ENCODE measurements around the gene PARD3B.

PARD3B gene

DNA sequence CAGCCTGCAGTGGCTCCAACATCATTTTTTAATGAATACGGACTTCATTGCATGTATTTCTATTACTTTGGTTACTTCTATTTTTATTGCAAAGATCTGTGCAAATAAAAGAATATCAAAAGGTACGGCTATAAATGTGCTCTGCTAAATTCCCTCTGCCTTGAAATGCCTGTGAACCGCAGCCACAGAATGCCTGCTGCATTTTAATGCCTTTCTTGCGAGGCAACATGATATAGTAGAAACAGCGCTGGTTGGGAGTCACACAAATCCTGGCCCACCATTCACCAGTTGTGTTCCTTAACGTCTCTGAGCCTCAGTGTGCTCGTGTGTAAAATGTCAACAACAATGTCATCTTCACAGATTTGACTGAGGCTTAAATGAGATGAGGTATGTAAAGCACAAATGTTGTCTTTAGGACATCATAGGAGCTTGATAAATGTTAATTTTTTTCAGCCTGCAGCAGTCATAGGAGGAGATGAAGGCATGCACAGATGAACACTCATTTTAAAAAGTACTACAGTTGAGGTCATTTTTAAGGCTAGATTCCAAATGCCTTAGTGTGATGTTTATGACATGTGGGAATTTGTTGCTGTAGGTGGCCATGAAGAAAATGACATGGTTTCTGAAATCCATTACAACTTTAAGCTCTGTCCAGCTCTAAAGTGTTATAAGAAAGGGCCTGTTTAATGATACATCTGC is 949.4 kb downstream of the PARD3B start:
- DNase-seq (ENCODE audit: low read depth in 1 of 2, low spot score in 1 of 2): no peak
- TF ChIP-seq JUND (IDR thresholded peaks at IDR 0.05; ENCODE audit: low read depth): no peak
- in situ Hi-C loops (cut with HindIII; ENCODE audit: low pct_unique_long_range_greater_than_20kb, low sequenced_read_pairs): no loop called here

DNA sequence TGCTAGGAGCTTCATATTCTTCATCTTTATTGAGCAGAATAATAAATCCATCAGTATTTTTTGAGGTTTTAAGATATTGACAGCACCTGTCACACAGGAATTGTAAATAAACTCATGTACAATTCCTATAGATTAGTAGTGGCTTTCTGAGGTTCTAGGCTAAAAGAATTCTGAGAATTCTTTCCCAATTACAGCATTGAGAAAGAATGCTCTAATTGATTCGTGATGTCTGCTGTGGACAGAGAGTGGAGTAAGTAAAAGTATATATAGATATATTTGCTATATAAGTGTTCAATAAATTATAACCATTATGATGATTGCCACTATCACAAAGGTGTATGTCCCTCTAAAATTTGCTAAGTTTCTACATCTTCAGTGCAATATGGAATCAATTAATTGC is 950.5 kb downstream of the PARD3B start:
- in situ Hi-C loops (cut with HindIII; ENCODE audit: low pct_unique_long_range_greater_than_20kb, low sequenced_read_pairs): no loop called here
- no peak for TF ChIP-seq JUND (IDR thresholded peaks at IDR 0.05; ENCODE audit: low read depth)
- DNase-seq (ENCODE audit: low read depth in 1 of 2, low spot score in 1 of 2): no peak

DNA sequence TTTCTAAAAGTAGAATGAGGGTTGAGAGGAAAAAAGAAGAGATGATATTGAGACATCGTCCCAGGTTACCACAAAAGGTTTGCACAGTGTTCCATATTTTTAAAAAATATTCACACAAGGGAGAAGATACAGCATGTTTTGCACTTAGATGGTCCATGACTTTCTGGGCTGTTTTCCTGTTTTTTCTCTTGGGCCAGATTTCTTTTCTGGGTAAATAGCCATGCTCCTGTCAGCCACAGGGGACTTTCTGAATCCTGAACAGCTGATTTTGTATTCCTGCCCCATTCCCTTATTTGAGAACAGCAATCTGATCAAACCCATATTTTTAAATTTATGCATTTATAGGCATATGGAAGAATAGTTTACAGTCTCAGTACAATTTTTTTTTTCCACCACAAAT is 951.1 kb downstream of the PARD3B start:
- in situ Hi-C loops (cut with HindIII; ENCODE audit: low pct_unique_long_range_greater_than_20kb, low sequenced_read_pairs): no loop called here
- no peak for TF ChIP-seq JUND (IDR thresholded peaks at IDR 0.05; ENCODE audit: low read depth)
- no peak for DNase-seq (ENCODE audit: low read depth in 1 of 2, low spot score in 1 of 2)

DNA sequence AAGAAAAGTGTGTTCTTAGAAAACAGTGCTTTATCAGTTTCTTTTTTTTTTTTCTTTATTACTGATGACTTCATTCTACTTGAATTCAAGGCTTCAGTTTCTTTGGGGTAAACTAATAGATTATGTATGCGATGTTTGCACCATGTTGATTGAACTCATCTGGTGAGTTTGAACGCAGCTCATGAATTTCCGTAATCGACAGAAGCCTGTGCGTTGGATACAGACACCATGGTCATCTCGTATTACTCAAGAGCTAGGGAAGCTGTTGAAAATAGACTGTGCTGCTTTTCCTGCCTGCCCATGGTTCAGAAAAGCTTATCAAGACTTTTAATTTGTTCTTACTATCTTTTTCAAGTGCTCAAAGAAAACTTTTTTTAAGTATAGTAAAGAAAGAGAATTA is 951.5 kb downstream of the PARD3B start:
- DNase-seq (ENCODE audit: low read depth in 1 of 2, low spot score in 1 of 2): no peak
- in situ Hi-C loops (cut with HindIII; ENCODE audit: low pct_unique_long_range_greater_than_20kb, low sequenced_read_pairs): no loop called here
- TF ChIP-seq JUND (IDR thresholded peaks at IDR 0.05; ENCODE audit: low read depth): no peak

DNA sequence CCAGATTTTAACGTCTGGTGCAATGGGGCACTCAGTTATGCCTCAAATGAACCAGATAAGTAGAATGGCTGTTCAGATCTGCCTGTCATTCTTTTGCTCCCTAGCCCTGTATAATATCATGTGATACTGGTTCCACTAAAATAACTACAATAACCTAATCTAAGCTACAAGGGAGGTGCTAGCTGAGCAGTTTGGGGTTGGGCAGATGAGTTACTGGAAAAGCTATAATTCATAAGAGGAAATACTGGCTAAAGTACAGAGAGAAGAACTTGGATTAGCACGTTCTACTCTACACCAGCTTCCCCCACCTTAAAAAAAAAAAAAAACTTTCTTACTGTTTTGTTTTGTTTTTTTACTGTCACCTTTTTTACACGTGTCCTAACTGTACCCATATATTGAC is 953.7 kb downstream of the PARD3B start:
- no peak for DNase-seq (ENCODE audit: low read depth in 1 of 2, low spot score in 1 of 2)
- in situ Hi-C loops (cut with HindIII; ENCODE audit: low pct_unique_long_range_greater_than_20kb, low sequenced_read_pairs): no loop called here
- TF ChIP-seq JUND (IDR thresholded peaks at IDR 0.05; ENCODE audit: low read depth): no peak

DNA sequence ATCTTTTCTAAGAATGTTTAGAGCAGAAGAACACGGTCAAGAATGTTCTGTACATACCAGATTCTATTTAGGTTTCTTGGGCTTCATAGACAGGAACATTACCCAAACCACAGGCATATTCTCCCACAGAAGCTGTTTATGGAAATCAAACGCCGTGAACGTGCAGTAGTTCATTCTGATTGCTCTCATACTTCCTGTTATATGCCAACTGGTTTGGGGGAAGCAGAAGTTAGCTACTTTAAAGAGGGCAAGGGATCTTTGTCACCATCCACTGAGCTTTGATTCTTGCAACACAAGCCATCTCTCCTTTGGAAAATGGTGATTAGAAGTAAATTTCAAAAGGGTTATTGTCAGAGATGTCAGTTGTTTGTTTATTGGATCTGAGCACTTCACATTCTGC is 954.8 kb downstream of the PARD3B start:
- in situ Hi-C loops (cut with HindIII; ENCODE audit: low pct_unique_long_range_greater_than_20kb, low sequenced_read_pairs): no loop called here
- no peak for DNase-seq (ENCODE audit: low read depth in 1 of 2, low spot score in 1 of 2)
- TF ChIP-seq JUND (IDR thresholded peaks at IDR 0.05; ENCODE audit: low read depth): no peak

DNA sequence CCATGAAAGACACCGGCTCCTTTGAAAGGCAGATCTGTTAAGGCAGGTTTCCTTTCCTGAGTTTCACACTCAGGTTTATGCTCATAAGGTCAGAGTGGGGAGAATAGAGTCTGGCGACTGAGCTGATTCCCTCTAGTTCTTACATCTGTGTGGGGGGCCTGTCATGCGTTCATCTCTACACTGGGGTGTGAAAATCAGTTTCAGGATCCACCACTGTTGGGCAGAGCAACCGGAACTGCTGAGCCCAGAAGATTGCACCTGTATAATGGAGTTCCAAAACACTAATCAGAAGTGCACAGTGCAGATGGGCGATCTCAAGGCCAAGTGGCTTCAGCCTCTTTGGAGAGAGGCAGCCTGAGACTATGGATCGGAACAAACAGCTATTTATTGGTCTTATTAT is 955.7 kb downstream of the PARD3B start:
- no peak for DNase-seq (ENCODE audit: low read depth in 1 of 2, low spot score in 1 of 2)
- in situ Hi-C loops (cut with HindIII; ENCODE audit: low pct_unique_long_range_greater_than_20kb, low sequenced_read_pairs): no loop called here
- TF ChIP-seq JUND (IDR thresholded peaks at IDR 0.05; ENCODE audit: low read depth): no peak

DNA sequence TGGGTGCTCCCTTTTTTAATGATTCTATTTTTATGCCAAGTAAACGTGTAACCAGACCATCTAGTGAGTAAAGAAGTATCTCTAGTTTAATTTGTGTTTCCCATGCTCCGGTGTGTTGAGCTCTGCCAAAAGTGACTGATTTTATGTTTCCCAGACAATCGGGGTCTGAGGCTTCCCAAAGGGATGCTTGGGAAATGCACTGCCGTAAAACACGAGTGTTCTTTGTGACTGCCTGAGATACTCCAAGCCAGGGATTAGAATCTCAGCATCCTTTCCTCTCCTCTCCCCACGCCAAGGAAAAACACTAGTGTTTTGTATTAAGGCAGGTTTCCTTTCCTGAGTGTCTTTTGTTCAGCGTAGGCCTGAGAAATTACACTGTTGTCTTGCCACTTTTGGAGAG is 956.6 kb downstream of the PARD3B start:
- in situ Hi-C loops (cut with HindIII; ENCODE audit: low pct_unique_long_range_greater_than_20kb, low sequenced_read_pairs): no loop called here
- no peak for TF ChIP-seq JUND (IDR thresholded peaks at IDR 0.05; ENCODE audit: low read depth)
- no peak for DNase-seq (ENCODE audit: low read depth in 1 of 2, low spot score in 1 of 2)

DNA sequence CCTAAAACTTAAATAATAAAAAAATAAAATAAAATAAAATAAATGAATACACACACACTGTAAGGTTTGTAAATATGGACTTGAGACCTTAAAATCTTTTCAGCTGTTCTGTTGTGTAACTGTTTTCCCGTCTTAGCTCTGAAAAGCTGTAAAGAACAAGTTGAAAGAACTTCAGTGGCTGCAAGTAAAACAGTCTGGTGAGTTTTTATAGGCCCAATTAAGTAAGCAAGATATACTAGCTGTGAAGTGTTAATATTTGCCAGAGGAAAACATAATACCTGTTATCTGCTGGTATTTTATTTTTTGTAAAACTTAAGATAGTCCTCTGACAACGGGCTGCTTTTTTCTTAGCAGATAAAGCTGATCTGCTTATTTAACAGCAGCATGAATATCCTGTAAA is 960.1 kb downstream of the PARD3B start:
- no peak for DNase-seq (ENCODE audit: low read depth in 1 of 2, low spot score in 1 of 2)
- no peak for TF ChIP-seq JUND (IDR thresholded peaks at IDR 0.05; ENCODE audit: low read depth)
- in situ Hi-C loops (cut with HindIII; ENCODE audit: low pct_unique_long_range_greater_than_20kb, low sequenced_read_pairs): no loop called here

DNA sequence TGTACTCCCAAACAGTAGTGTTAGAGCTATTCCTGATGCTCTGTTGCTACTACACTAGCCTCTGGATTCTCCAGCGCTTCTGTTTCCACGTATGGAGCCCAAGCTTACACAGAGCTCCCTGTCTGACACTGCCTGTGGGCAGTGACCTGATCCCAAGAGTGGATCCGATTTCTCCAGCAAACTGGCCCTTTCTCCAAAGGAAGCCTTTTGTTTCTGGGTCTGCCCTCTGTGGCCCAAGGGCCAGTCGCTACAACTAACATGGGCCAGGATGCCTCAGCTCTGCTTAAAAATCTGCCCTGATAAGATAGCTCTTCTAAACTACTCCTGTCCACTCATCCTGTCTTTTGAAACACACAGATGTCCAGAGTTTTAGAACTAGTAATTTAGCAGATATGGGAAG is 964.4 kb downstream of the PARD3B start:
- no peak for DNase-seq (ENCODE audit: low read depth in 1 of 2, low spot score in 1 of 2)
- TF ChIP-seq JUND (IDR thresholded peaks at IDR 0.05; ENCODE audit: low read depth): no peak
- in situ Hi-C loops (cut with HindIII; ENCODE audit: low pct_unique_long_range_greater_than_20kb, low sequenced_read_pairs): no loop called here

DNA sequence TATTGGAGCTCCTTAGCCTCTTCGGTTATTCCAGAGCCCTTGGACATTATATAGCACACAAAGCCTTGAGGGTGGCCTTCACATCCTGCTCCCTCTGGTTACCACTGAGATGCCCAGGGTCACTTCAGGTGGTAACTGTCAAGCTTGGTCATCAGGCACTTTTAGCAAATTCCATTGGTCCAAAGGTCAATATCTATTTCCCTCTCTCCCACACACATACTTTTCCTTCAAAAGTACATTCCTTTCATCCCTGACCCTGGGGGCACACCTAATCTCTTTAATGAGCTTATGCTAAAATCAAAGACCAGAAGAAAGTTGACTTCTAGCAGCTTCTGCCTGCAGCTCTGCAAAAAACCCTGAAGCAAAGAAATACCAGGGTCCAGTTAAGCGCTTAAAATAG is 965.1 kb downstream of the PARD3B start:
- in situ Hi-C loops (cut with HindIII; ENCODE audit: low pct_unique_long_range_greater_than_20kb, low sequenced_read_pairs): no loop called here
- no peak for DNase-seq (ENCODE audit: low read depth in 1 of 2, low spot score in 1 of 2)
- no peak for TF ChIP-seq JUND (IDR thresholded peaks at IDR 0.05; ENCODE audit: low read depth)

DNA sequence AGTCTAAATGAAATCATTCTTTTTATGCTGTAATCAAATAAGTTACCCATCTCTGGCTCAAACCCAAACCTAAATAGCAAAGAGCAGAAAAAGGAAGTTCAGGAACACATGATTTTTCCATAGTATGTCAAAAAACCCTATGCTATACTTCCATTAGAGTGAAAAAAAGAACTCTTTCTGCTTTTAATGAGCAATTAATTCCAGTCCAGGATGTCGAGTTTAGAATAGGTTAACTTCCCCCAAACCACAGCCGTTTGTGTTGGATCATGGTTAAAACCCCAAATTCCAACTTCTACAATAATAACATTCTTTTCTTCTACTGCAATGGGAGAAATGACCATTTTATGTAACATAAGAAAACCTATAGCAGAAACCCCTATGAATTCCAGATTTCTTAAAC is 965.9 kb downstream of the PARD3B start:
- TF ChIP-seq JUND (IDR thresholded peaks at IDR 0.05; ENCODE audit: low read depth): no peak
- in situ Hi-C loops (cut with HindIII; ENCODE audit: low pct_unique_long_range_greater_than_20kb, low sequenced_read_pairs): no loop called here
- DNase-seq (ENCODE audit: low read depth in 1 of 2, low spot score in 1 of 2): no peak

DNA sequence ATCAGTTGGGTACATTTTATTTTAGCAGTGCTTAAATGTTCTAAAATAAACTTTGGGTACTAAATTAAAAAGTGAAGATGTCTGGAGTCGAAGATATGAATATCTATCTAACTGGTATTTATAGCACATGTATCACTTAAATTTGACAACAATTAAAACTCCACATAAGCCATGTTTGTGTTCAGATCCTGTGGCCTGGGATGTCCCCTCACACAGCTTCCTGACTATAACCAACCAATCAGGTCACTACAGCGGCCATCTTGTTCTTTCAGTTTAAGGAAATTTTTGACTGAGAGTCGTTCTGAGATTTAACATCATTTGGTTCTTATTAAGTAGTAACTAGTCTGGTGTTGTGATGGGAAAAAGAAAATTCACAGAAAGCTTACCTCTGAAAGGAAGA is 966.4 kb downstream of the PARD3B start:
- TF ChIP-seq JUND (IDR thresholded peaks at IDR 0.05; ENCODE audit: low read depth): no peak
- no peak for DNase-seq (ENCODE audit: low read depth in 1 of 2, low spot score in 1 of 2)
- in situ Hi-C loops (cut with HindIII; ENCODE audit: low pct_unique_long_range_greater_than_20kb, low sequenced_read_pairs): no loop called here

DNA sequence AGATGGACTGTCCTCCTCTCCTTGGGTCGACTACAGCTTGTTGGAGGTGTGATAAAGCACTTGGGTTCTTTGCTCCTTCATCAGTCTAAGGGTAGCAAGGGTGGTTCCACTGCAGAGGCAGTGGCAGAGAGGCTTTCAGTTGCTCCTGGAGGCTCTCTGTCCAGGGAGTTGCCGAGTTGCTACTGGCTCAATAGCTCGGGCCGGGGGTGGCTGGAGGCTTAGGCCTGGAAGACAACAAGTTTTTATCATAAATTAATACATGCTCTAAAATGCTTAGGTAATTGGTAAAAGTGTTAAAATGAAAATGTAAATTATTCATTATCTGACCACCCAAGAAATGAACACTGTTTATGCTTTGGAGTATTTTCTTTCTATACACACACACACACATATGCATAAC is 975.0 kb downstream of the PARD3B start:
- TF ChIP-seq JUND (IDR thresholded peaks at IDR 0.05; ENCODE audit: low read depth): no peak
- DNase-seq (ENCODE audit: low read depth in 1 of 2, low spot score in 1 of 2): no peak
- in situ Hi-C loops (cut with HindIII; ENCODE audit: low pct_unique_long_range_greater_than_20kb, low sequenced_read_pairs): no loop called here
